ENCODE measurements around the gene ST6GAL2. TPM values are rescaled to one million over a fixed set of nuclear protein-coding genes. Genes with fewer than 3 reads are reported as not detected.

ST6GAL2 gene
- polyA plus RNA-seq, 2 of the 4 experiments (the other 2 are of a cell fraction) = 26.2 to 52.6 TPM

- TF ChIP-seq ZFP36 (IDR thresholded peaks at IDR 0.05; ENCODE audit: borderline replicate concordance, partially characterized antibody) (no peak), SREBF2 (IDR thresholded peaks at IDR 0.05) (no peak), HES2 (IDR thresholded peaks at IDR 0.05) (no peak), KDM5A (IDR thresholded peaks at IDR 0.05) (no peak), HOXB5 (CRISPR knock-in tag; IDR thresholded peaks at IDR 0.05) (no peak)
Measured at GRCh38 chr2:106851087-106851874, 34.7 kb downstream of the ST6GAL2 start (continued).

GRCh38 chr2:106849253-106849652 lies 36.7 kb downstream of the ST6GAL2 start:
- FAIRE-seq (no peak), ATAC-seq (no peak), DNase-seq (ENCODE audit: low read depth in 1 of 2, low spot score in 1 of 2) (no peak)
- Histone ChIP-seq H3K4me3 (no peak overlapping the region), H3K4me2 (no peak overlapping the region), H3K9me3 (no peaks in the 10 kb centered on the region), H3K27ac (no peak overlapping the region), H3K4me1 (peaks cover 29% of the 10 kb centered on the region)
- TF ChIP-seq ELK1 (IDR thresholded peaks at IDR 0.05; ENCODE audit: low read depth, low read length) (no peak), POLR2A (IDR thresholded peaks at IDR 0.05; ENCODE audit: low read length) (no peak)
- ChIA-PET CTCF (no interaction called here), POLR2A (no interaction called here)
- WGBS (ENCODE audit: missing lambda C conversion rate) = 79% methylated on average over 2 of the region's 2 CpGs

- Histone ChIP-seq H3K9me3 (no peaks in the 10 kb centered on the region), H3K4me2 (no peak overlapping the region), H3K4me3 (no peak overlapping the region), H3K4me1 (peaks cover 15% of the 10 kb centered on the region; the same call in 2 of the 3 replicates), H3K27ac (no peak overlapping the region)
- ChIA-PET POLR2A (no interaction called here), CTCF (interaction anchor here (0.8 kb wide), 1 partner anchor 22 kb away, joined by 4 read pairs; no protein-coding TSS in a partner anchor)
- TF ChIP-seq HOXB5 (CRISPR knock-in tag; IDR thresholded peaks at IDR 0.05) = no peak
- no peak for TF ChIP-seq HMGXB4 (CRISPR knock-in tag; IDR thresholded peaks at IDR 0.05; ENCODE audit: borderline replicate concordance)
- TF ChIP-seq EP300 (IDR thresholded peaks at IDR 0.05) = no peak
- no peak for TF ChIP-seq CBX2 (IDR thresholded peaks at IDR 0.05; ENCODE audit: borderline replicate concordance, low read depth)
- TF ChIP-seq KDM5A (IDR thresholded peaks at IDR 0.05) = no peak
- no peak for TF ChIP-seq EHF (CRISPR knock-in tag; IDR thresholded peaks at IDR 0.05)
- TF ChIP-seq FOSL2 (IDR thresholded peaks at IDR 0.05) = no peak
- TF ChIP-seq FOSL2 (CRISPR knock-in tag; IDR thresholded peaks at IDR 0.05) = no peak
- no peak for TF ChIP-seq USF2 (IDR thresholded peaks at IDR 0.05)
- no peak for TF ChIP-seq CTCF (IDR thresholded peaks at IDR 0.05)
- TF ChIP-seq ELK1 (IDR thresholded peaks at IDR 0.05; ENCODE audit: low read depth, low read length) = no peak
- no peak for TF ChIP-seq CEBPB (IDR thresholded peaks at IDR 0.05)
- no peak for TF ChIP-seq BHLHE40 (IDR thresholded peaks at IDR 0.05; ENCODE audit: low read depth, low read length)
- TF ChIP-seq CHD2 (IDR thresholded peaks at IDR 0.05; ENCODE audit: low read length, partially characterized antibody) = no peak
- no peak for TF ChIP-seq MYC (IDR thresholded peaks at IDR 0.05; ENCODE audit: borderline replicate concordance, low read length)
- no peak for TF ChIP-seq RFX5 (IDR thresholded peaks at IDR 0.05)
- TF ChIP-seq KDM1A (IDR thresholded peaks at IDR 0.05; ENCODE audit: low read depth) = no peak
- TF ChIP-seq POLR2AphosphoS2 (conservative IDR thresholded peaks at IDR 0.05; ENCODE audit: low read length) = no peak
- TF ChIP-seq CHD4 (IDR thresholded peaks at IDR 0.05; ENCODE audit: borderline replicate concordance) = no peak
- TF ChIP-seq ESRRA (IDR thresholded peaks at IDR 0.05; ENCODE audit: borderline replicate concordance, low read length) = no peak
- no peak for TF ChIP-seq E2F6 (IDR thresholded peaks at IDR 0.05; ENCODE audit: borderline replicate concordance, low read depth)
- no peak for ATAC-seq
- no peak for DNase-seq (ENCODE audit: low read depth in 1 of 2, low spot score in 1 of 2)
- WGBS (ENCODE audit: missing lambda C conversion rate) = 49% methylated on average over 2 of the region's 2 CpGs
- FAIRE-seq = no peak
Measured at GRCh38 chr2:106847366-106847765, 38.6 kb downstream of the ST6GAL2 start.
